ENCODE results near the gene RFXANK. TPM values are rescaled to one million over a fixed set of nuclear protein-coding genes. Genes with fewer than 3 reads are reported as not detected.

RFXANK gene
- total RNA-seq, 1 experiment from 2014 or later: 73.4 TPM

DNA sequence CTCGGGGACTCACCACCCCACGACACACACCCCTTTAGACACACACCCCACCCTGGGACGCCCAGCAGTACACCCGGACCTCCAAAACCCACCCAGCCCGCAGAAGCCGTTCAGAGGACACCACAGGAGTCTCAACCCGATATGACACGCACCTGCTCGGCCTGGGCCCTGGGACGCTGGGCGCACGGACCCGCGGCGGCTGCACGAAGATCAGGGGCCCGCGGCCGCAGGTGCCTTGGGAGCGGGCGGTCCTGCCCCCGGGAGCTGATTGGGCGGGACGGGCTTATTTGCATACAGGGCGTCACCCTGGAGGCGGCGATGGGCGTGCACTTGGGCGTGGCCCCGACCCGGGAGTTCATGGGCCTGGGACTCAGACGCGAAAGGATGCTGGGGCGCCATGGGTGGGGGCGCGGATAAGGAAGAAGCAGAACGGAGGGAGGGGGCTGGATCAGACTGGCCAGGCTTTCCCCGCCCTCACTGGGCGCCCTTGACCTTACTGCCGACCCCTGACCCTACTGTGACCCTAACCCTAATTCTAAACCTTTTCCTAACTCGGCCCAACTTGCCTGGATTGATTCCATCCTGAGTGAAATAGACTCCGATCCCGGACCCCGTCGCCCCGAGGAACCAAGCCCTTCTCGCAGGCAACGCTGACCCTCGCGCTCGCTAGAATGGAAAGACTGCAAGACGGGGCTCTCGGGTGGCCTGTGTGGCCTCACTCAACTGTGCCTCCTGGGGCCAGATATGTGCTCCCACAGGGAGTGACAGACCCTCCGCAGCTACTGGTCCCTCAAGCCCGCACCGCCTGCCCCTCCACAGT is 21.8 kb upstream of the RFXANK start, which contains the start of gene MEF2B:
Gene MEF2B (minus strand): TSS at position 211 of the 820 bp plus-strand sequence. CDS start 19,528 bp downstream, outside the sequence.
- ChIA-PET POLR2A (no interaction called here), CTCF (interaction anchor here (0.9 kb wide), 1 partner anchor 175 kb away, joined by 3 read pairs; no protein-coding TSS in a partner anchor)
- intact Hi-C loops (cut with micrococcal nuclease; ENCODE audit: unreplicated experiment): loop anchor here (5.0 kb wide), 1 partner anchor 33 kb away; the partner anchor contains the start of gene TMEM161A

DNA sequence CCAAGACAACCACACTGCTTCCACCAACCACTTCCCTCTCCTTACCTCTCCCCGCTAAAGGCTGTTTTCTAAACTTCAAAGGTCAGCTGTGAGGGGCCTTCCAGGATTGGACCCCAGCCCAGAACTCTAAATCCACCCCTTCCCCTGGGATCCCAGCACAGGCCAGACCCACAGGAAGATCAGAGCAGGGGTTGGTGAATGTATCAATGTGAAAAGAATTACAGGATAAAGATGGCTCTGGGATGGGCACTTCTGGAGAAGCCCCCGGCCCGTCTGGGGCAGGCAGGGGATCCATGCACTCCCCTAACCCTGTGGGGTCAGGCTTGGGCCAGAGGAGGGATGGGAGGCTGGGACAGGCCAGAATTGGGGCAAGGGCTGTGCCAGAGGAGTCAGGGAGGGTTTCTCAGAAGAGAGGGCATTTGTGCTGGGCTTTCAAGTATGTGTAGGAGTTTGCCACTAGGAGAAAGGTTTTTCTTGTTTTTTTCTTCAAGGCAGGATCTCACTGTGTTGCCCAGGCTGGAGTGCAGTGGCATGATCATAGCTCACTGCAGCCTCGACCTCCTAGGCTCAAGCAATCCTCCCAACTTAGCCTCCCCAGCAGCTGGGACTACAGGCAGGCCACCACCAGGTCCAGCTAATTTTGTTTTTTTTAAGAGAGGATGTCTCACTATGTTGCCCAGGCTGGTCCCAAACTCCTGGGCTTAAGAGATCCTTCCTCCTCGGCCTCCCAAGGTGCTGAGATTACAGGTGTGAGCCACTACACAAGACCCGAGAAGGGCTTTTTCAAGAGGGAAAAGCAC is 21.0 kb upstream of the RFXANK start:
- Mint-ChIP-seq H3K36me3 (ENCODE audit: insufficient read depth, unreplicated experiment) (peaks cover 12% of the 10 kb centered on the region), H3K9me3 (ENCODE audit: unreplicated experiment) (no peaks in the 10 kb centered on the region), H3K4me1 (ENCODE audit: low read depth, unreplicated experiment) (peaks cover 21% of the 10 kb centered on the region), H3K4me3 (ENCODE audit: unreplicated experiment) (no peak overlapping the region), H3K27me3 (ENCODE audit: insufficient read depth, unreplicated experiment) (peaks cover 3% of the 10 kb centered on the region), H3K27ac (ENCODE audit: unreplicated experiment) (no peak overlapping the region)
- ChIA-PET POLR2A (no interaction called here), CTCF (no interaction called here)
- Histone ChIP-seq H3K36me3 (ENCODE audit: control insufficient read depth, insufficient read depth, low read length) (no peaks in the 10 kb centered on the region), H3K4me3 (ENCODE audit: low read depth, low read length) (no peak overlapping the region), H3K4me1 (no peaks in the 10 kb centered on the region; the same call in 1 of the 2 replicates), H3K27me3 (replicated peaks; ENCODE audit: control insufficient read depth, insufficient read depth, low read length) (no peaks in the 10 kb centered on the region), H3K9me3 (no peaks in the 10 kb centered on the region)
- TF ChIP-seq, protein P1, sequence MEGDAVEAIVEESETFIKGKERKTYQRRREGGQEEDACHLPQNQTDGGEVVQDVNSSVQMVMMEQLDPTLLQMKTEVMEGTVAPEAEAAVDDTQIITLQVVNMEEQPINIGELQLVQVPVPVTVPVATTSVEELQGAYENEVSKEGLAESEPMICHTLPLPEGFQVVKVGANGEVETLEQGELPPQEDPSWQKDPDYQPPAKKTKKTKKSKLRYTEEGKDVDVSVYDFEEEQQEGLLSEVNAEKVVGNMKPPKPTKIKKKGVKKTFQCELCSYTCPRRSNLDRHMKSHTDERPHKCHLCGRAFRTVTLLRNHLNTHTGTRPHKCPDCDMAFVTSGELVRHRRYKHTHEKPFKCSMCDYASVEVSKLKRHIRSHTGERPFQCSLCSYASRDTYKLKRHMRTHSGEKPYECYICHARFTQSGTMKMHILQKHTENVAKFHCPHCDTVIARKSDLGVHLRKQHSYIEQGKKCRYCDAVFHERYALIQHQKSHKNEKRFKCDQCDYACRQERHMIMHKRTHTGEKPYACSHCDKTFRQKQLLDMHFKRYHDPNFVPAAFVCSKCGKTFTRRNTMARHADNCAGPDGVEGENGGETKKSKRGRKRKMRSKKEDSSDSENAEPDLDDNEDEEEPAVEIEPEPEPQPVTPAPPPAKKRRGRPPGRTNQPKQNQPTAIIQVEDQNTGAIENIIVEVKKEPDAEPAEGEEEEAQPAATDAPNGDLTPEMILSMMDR (IDR thresholded peaks at IDR 0.05; ENCODE audit: insufficient read depth in 1 of 2, low read depth in 1 of 2, low read length in 1 of 2, severe bottlenecking in 1 of 2, unreplicated experiment in 1 of 2): no peak
- no peak for DNase-seq
- BruUV-seq (replicated peaks): no TSS peak
- intact Hi-C loops (cut with micrococcal nuclease; ENCODE audit: unreplicated experiment): loop anchor here (5.0 kb wide), 1 partner anchor 34 kb away; the partner anchor contains the start of gene TMEM161A

More for the DNA sequence above, 21.8 kb upstream of the RFXANK start, which contains the start of gene MEF2B:
- peak within 1 kb of the TSS; percentile 59 for H3K4me3 Mint-ChIP-seq (ENCODE audit: unreplicated experiment)
- no peaks in the 10 kb centered on the region for H3K9me3 Mint-ChIP-seq (ENCODE audit: unreplicated experiment)
- TF ChIP-seq, protein P1 (IDR thresholded peaks at IDR 0.05; ENCODE audit: insufficient read depth in 1 of 2, low read depth in 1 of 2, low read length in 1 of 2, severe bottlenecking in 1 of 2, unreplicated experiment in 1 of 2): no peak
- DNase-seq: peak; percentile 88 to 91
- peaks cover 21% of the 10 kb centered on the region for H3K4me1 Mint-ChIP-seq (ENCODE audit: low read depth, unreplicated experiment)
- H3K36me3 Mint-ChIP-seq (ENCODE audit: insufficient read depth, unreplicated experiment): peaks cover 12% of the 10 kb centered on the region
- Histone ChIP-seq H3K27me3 (replicated peaks; ENCODE audit: control insufficient read depth, insufficient read depth, low read length) (no peaks in the 10 kb centered on the region), H3K4me1 (no peaks in the 10 kb centered on the region; the same call in 1 of the 2 replicates), H3K9me3 (no peaks in the 10 kb centered on the region), H3K4me3 (ENCODE audit: low read depth, low read length) (peak within 1 kb of the TSS; percentile 27), H3K36me3 (ENCODE audit: control insufficient read depth, insufficient read depth, low read length) (no peaks in the 10 kb centered on the region)
- no TSS peak for BruUV-seq (replicated peaks)
- H3K27me3 Mint-ChIP-seq (ENCODE audit: insufficient read depth, unreplicated experiment): peaks cover 3% of the 10 kb centered on the region
- no peak within 1 kb of the TSS for H3K27ac Mint-ChIP-seq (ENCODE audit: unreplicated experiment)
